A673 (cell line): Measurements from ENCODE around the gene GPHN.

Source experiments
- CTCF ChIP-seq: fragments of 300-800, 200-600 bp; sonication (generic); conservative IDR thresholded peaks from 2 replicates; pipeline ENCODE4 v1.5.1; 2017; ENCODE audit warnings: low read depth, mild to moderate bottlenecking, antibody characterized with exemption, low read length, moderate library complexity, mixed read lengths
- EZH2 ChIP-seq: fragments of 200-600 bp; sonication (generic); IDR thresholded peaks from 2 replicates; pipeline ENCODE4 v1.6.1; 2017; ENCODE audit warnings: borderline replicate concordance, low read depth, mild to moderate bottlenecking, mixed read lengths, antibody characterized with exemption, low read length; ENCODE audit not compliant: poor library complexity, severe bottlenecking

- TF ChIP-seq CTCF = no peak
- TF ChIP-seq EZH2 = no peak
Measured at GRCh38 chr14:66999978-67000377, 492.0 kb downstream of the GPHN start.
